HepG2 (cell line): ENCODE measurements around the gene ORC6. TPM values are rescaled to one million over a fixed set of nuclear protein-coding genes. Genes with fewer than 3 reads are reported as not detected.

ENCODE experiments used
- ASH2L ChIP-seq: fragments of 300-600, 200-600 bp; sonication (generic); IDR thresholded peaks from 2 replicates; pipeline ENCODE4 v1.7.0; 2017; ENCODE audit warnings: low read depth, mild to moderate bottlenecking, moderate library complexity, mixed read lengths, low read length; ENCODE audit not compliant: insufficient read length
- BCL3 ChIP-seq: sonication (generic); formaldehyde crosslinking; IDR thresholded peaks from 2 replicates; pipeline ENCODE4 v1.5.1; 2020; ENCODE audit warnings: mild to moderate bottlenecking, missing genetic modification reagents, moderate library complexity
- DRAP1 ChIP-seq: IDR thresholded peaks from 2 replicates; pipeline ENCODE4 v1.6.1; 2016; ENCODE audit warnings: missing genetic modification reagents, missing compliant biosample characterization
- FOXM1 ChIP-seq: sonication (generic); formaldehyde crosslinking; IDR thresholded peaks from 2 replicates; pipeline ENCODE4 v1.5.0; 2020; ENCODE audit warnings: missing genetic modification reagents
- FOXP1 ChIP-seq, 2 experiments: fragments of 450-650 bp in 1 of 2; IDR thresholded peaks; 2 replicates each; pipeline ENCODE4 v1.6.1; 2017 to 2018; ENCODE audit warnings: antibody characterized with exemption in 1 of 2
- HNF4A ChIP-seq: sonication (generic); formaldehyde crosslinking; IDR thresholded peaks from 2 replicates; pipeline ENCODE4 v1.4.0; 2020; ENCODE audit warnings: missing genetic modification reagents
- RERE ChIP-seq: IDR thresholded peaks from 2 replicates; pipeline ENCODE4 v1.6.1; 2016; ENCODE audit warnings: low read depth, missing genetic modification reagents, missing compliant biosample characterization
- SMAD3 ChIP-seq: sonication (generic); formaldehyde crosslinking; IDR thresholded peaks from 2 replicates; pipeline ENCODE4 v1.4.0; 2020; ENCODE audit warnings: missing genetic modification reagents
- USF2 ChIP-seq, 2 experiments: sonication (generic) in 1 of 2; formaldehyde crosslinking in 1 of 2; IDR thresholded peaks; 2 replicates each; pipeline versions ENCODE4 v1.5.1 to v1.6.1; 2011 to 2020; ENCODE audit warnings: borderline replicate concordance in 1 of 2, low read depth in 1 of 2, low read length in 1 of 2, mild to moderate bottlenecking in 1 of 2, missing genetic modification reagents in 1 of 2, moderate library complexity in 1 of 2
- ZBTB7A ChIP-seq: sonication (generic); formaldehyde crosslinking; IDR thresholded peaks from 2 replicates; pipeline ENCODE4 v1.8.0; 2022; ENCODE audit warnings: mild to moderate bottlenecking, missing genetic modification reagents
- ZMAT3 ChIP-seq: sonication (generic); formaldehyde crosslinking; conservative IDR thresholded peaks from 2 replicates; pipeline ENCODE4 v1.7.0; 2021; ENCODE audit warnings: missing genetic modification reagents
- ZNF12 ChIP-seq: sonication (generic); formaldehyde crosslinking; IDR thresholded peaks from 2 replicates; pipeline ENCODE4 v1.5.0; 2020; ENCODE audit warnings: missing genetic modification reagents
- ZNF180 ChIP-seq: sonication (generic); formaldehyde crosslinking; IDR thresholded peaks from 2 replicates; pipeline ENCODE4 v1.4.0; 2020; ENCODE audit warnings: low read depth, missing genetic modification reagents, borderline replicate concordance
- ZNF260 ChIP-seq: sonication (generic); formaldehyde crosslinking; IDR thresholded peaks from 2 replicates; pipeline ENCODE4 v1.4.0; 2020; ENCODE audit warnings: missing genetic modification reagents, low read depth, mild to moderate bottlenecking, borderline replicate concordance
- ZNF354B ChIP-seq: sonication (generic); formaldehyde crosslinking; IDR thresholded peaks from 2 replicates; pipeline ENCODE4 v1.8.0; 2022; ENCODE audit warnings: mild to moderate bottlenecking, missing genetic modification reagents
- ZNF501 ChIP-seq: sonication (generic); formaldehyde crosslinking; IDR thresholded peaks from 2 replicates; pipeline ENCODE4 v1.5.1; 2020; ENCODE audit warnings: mild to moderate bottlenecking, moderate library complexity, missing genetic modification reagents
- ZNF678 ChIP-seq: sonication (generic); formaldehyde crosslinking; IDR thresholded peaks from 2 replicates; pipeline ENCODE4 v1.4.0; 2020; ENCODE audit warnings: mild to moderate bottlenecking, missing genetic modification reagents
- ZNF761 ChIP-seq: sonication (generic); formaldehyde crosslinking; conservative IDR thresholded peaks from 2 replicates; pipeline ENCODE4 v1.4.0; 2020; ENCODE audit warnings: mild to moderate bottlenecking, missing genetic modification reagents
- ZNF776 ChIP-seq: sonication (generic); formaldehyde crosslinking; IDR thresholded peaks from 2 replicates; pipeline ENCODE4 v1.4.0; 2020; ENCODE audit warnings: mild to moderate bottlenecking, missing genetic modification reagents
- polyA plus RNA-seq, 8 experiments: library from polyadenylated mRNA; depleted of rRNA in 3 of 8; stranded (reverse) in 7 of 8; unstranded in 1 of 8; fragments of >200 nt; fragmentation: Illumina TruSeq in 4 of 8; extraction: Trizol in 4 of 8; gene quantifications; 2 replicates each; pipeline versions ENCODE4 v1.2.1 to v1.2.3, GENCODE V29; 2011 to 2016; ENCODE audit warnings: low read depth in 4 of 8, missing spikeins in 1 of 8, mixed read lengths in 1 of 8; ENCODE audit not compliant: insufficient read depth in 1 of 8
- total RNA-seq, 5 experiments: library from RNA; depleted of rRNA; stranded (reverse); fragments of >200 nt; fragmentation: Illumina TruSeq; extraction: Trizol; gene quantifications; 2 replicates each; pipeline ENCODE4 v1.2.3, GENCODE V29; 2016; ENCODE audit warnings: low read depth in 1 of 5

Gene ORC6
- total and polyA plus RNA-seq, 2 of the 13 experiments (the other 11 are each of a cell fraction or from before 2014, with no cell fraction given) = 34.2 to 69.8 TPM

GRCh38 chr16:46688654-46689364 lies 650 bp upstream of the ORC6 start, which contains the start of gene VPS35 (continued):
- peak; percentile 95 for TF ChIP-seq ZNF501
- TF ChIP-seq FOXM1 (CRISPR knock-in tag) = peak; percentile 48; the same call in 1 of the 2 replicates
- TF ChIP-seq ZNF260 (CRISPR knock-in tag) = 0 out of 2 replicates have a peak, but pooled peaks have one; percentile 62
- TF ChIP-seq ZNF180 (CRISPR knock-in tag) = peak; percentile 57; the same call in 1 of the 2 replicates
- peak; percentile 86; the same call in 1 of the 2 replicates for TF ChIP-seq ZNF354B (CRISPR knock-in tag)
- no peak for TF ChIP-seq FOXP1 (IDR thresholded peaks at IDR 0.05)
- TF ChIP-seq FOXP1 (CRISPR knock-in tag; IDR thresholded peaks at IDR 0.05) = peak; percentile 27; the same call in 1 of the 2 replicates
- 0 out of 2 replicates have a peak, but pooled peaks have one; percentile 24 for TF ChIP-seq ZNF12 (CRISPR knock-in tag)
- TF ChIP-seq ZMAT3 = peak; percentile 27; the same call in 1 of the 2 replicates
- TF ChIP-seq HNF4A (CRISPR knock-in tag) = peak; percentile 22; the same call in 1 of the 2 replicates
- TF ChIP-seq RERE (CRISPR knock-in tag) = peak; percentile 20
- TF ChIP-seq BCL3 = peak; percentile 93
- peak; percentile 93 for TF ChIP-seq ZNF776 (CRISPR knock-in tag)
- 0 out of 2 replicates have a peak, but pooled peaks have one; percentile 40 for TF ChIP-seq ZNF678 (CRISPR knock-in tag)
- TF ChIP-seq ZBTB7A (CRISPR knock-in tag) = peak; percentile 83
- TF ChIP-seq DRAP1 = peak; percentile 65; the same call in 1 of the 2 replicates
- peak; percentile 90 for TF ChIP-seq ASH2L
- TF ChIP-seq SMAD3 (CRISPR knock-in tag) = peak; percentile 31; the same call in 1 of the 2 replicates
- peak; percentile 85 for TF ChIP-seq USF2 (IDR thresholded peaks at IDR 0.05; ENCODE audit: low read depth, low read length)
- TF ChIP-seq USF2 (CRISPR knock-in tag; IDR thresholded peaks at IDR 0.05; ENCODE audit: borderline replicate concordance) = peak; percentile 98
- no peak; the same call in none of the 2 replicates for TF ChIP-seq ZNF761 (CRISPR knock-in tag)
